GM18867 (cell line): ENCODE results near the gene POLDIP3.

ENCODE experiments used
- ATAC-seq: cut with Tn5 transposase; IDR thresholded peaks from one replicate; pipeline ENCODE4 v1.9.1; 2021; ENCODE audit warnings: mild to moderate bottlenecking, moderate library complexity; ENCODE audit not compliant: unreplicated experiment

Gene POLDIP3, protein sequence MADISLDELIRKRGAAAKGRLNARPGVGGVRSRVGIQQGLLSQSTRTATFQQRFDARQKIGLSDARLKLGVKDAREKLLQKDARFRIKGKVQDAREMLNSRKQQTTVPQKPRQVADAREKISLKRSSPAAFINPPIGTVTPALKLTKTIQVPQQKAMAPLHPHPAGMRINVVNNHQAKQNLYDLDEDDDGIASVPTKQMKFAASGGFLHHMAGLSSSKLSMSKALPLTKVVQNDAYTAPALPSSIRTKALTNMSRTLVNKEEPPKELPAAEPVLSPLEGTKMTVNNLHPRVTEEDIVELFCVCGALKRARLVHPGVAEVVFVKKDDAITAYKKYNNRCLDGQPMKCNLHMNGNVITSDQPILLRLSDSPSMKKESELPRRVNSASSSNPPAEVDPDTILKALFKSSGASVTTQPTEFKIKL

DNA sequence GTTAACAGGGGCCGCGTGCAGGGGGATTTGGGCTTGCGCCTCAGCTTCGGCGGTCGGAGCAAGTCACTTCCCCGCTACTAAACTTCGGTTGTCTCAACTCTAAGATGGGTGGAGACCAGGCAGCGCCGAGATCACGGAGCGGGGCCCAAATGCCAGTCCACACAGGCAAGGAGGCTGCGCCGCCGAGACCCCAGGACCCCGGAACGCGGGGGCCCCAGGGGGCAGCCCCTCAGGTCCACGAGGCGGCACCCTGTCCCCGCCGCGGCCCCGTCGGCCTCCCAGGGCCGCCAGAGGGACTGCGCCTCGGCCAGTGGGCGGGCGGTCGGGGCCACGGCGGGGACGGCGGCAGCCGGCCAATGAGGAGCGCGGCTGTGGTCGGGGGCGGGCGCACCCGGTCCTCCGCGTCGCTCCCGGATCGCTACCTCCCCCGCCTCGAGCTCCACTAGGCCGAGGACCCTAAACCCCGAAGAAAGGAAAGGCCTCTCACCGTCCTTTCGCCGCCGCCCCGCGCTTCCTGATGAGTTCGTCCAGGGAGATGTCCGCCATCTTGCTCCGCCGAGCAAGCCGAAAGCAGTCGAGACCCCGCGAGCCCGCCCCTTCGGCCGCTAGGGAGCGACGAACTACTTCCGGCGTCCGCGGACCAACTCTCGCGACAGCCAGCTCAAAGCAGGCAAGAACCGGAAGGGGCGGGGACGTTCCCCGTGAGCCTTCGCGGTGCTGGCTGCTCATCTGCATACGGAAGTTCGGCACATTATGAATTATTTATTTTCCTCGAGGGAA is at the start of gene POLDIP3:
Gene POLDIP3, minus strand, starts transcription at position 572 of the 780 bp plus-strand sequence. Its CDS starts 26 bp downstream, at position 546.
- peak; percentile 72 for ATAC-seq

- ATAC-seq: peak; percentile 38
These were observed 47.5 kb upstream of the POLDIP3 start for GRCh38 chr22:42661985-42662831.

DNA sequence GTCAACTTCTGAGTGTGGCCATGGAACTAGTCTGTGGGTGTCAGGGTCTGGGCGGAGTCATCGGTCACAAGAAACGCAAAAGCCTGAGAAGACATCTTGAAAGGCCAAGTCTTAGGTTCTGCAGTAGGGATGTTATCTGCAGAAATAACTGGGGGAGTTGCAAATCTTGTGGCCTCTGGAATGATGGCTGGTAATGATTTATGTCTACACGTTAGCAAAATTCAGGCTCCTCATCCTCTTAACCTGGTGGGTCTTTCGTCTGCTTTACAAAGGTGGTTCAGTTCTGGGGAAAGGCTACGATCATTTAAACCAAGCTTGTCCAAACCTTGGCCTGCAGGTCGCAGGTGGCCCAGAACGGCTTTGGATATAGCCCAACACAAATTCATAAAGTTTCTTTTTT is 41.9 kb upstream of the POLDIP3 start:
- ATAC-seq: no peak

GRCh38 chr22:42655693-42656092 is 41.0 kb upstream of the POLDIP3 start:
- no peak for ATAC-seq

GRCh38 chr22:42654436-42655073 is 39.9 kb upstream of the POLDIP3 start:
- no peak for ATAC-seq

GRCh38 chr22:42653999-42654398 is 39.3 kb upstream of the POLDIP3 start:
- no peak for ATAC-seq

DNA sequence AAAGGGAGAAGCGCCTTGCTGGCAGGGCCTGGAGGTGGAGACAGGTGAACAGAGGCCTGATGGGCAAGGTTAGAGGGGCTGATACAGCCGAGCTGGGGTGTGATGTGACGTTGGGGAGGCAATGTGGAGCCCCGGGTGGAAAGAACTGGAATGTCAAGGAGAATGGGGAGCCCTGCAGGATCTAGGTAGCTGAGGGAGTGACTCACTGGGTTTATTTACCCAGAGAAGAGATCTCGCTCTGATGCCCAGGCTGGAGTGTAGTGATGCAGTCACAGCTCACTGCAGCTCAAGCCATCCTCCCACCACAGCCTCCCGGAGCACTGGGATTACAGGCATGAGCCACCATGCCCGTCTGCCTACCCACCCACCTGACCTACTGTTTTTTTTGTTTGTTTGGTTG is 36.5 kb upstream of the POLDIP3 start:
- no peak for ATAC-seq

- ATAC-seq: peak; percentile 54
These were observed 34.8 kb upstream of the POLDIP3 start, which contains the start of gene CYB5R3 for GRCh38 chr22:42649246-42650099. CYB5R3 (minus strand) TSS chr22:42649392; CDS start chr22:42649315, 77 bp downstream.

DNA sequence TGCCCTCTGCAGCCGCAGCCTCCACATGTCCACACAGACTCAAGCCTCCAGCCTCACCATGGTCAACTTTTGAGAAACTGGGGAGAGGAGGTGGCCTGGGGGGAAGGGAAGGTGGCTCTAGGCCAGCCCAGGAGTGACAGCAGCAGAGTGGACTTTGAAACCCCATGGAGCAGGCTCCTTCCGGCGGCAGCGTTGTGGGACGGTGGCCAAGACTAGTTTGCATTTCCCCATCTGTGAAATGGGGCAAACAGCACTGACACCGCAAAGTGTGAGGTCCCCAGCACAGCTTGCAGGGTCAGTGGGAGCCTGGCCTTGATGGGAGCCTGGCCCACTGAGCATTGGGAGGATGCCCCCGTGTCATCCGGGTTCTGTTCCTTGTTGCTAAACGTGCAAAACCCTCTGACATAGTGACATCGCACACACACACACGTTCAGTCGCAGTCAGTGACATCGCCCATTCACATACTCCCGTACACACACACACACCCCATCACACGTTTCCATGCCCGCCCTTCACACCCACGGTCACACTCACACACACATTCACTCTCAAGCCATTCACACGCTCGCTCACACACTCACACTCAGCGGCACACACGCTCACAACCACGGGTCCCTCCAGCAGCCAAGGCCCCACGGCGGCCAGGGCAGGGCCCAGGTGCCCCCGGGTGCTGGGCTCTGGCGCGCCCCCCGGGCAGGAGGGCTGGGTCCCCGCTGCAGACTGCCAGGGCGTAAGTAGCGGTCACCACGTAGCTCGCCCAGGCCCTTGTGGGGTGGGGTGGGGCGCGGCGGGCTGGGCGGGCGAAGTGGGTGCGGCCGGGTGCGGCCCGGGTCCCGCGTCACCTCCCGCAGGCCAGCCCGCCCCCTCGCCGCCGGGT is 33.9 kb upstream of the POLDIP3 start:
- peak; percentile 42 for ATAC-seq

GRCh38 chr22:42648017-42648367 is 33.3 kb upstream of the POLDIP3 start:
- ATAC-seq: no peak

- ATAC-seq: no peak
These were observed 32.2 kb upstream of the POLDIP3 start for GRCh38 chr22:42646569-42647525.

DNA sequence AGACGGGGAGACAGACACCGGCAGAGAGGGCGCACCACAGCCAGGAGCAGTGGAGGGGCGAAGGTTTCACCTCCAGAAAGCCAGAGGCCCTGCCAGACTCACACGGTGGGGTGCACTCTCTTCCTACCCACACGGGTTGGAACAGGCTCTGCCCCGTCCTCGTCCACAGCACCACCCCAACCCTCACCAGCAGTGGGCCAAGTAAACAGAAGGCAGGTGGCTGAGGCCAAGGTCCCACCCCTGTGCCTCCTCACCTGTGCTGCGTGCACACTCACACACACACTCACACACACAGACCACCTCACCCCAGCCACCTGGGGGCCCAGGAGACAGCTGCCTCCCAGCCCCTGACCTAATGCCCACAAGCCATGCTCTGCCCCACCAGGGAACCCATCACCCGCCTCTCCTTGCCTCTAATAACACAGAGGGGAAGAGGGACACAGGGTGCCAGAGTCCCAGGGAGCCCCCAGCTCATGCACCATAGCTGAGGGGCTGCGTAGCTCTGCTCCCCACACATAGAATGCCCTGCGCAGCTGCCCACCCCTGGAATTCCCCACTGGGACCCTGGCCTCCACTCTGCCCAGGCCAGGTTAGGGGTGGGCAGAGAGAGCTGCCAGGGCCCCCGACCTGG is 31.4 kb upstream of the POLDIP3 start:
- no peak for ATAC-seq

GRCh38 chr22:42645341-42645937 is 30.8 kb upstream of the POLDIP3 start:
- no peak for ATAC-seq

DNA sequence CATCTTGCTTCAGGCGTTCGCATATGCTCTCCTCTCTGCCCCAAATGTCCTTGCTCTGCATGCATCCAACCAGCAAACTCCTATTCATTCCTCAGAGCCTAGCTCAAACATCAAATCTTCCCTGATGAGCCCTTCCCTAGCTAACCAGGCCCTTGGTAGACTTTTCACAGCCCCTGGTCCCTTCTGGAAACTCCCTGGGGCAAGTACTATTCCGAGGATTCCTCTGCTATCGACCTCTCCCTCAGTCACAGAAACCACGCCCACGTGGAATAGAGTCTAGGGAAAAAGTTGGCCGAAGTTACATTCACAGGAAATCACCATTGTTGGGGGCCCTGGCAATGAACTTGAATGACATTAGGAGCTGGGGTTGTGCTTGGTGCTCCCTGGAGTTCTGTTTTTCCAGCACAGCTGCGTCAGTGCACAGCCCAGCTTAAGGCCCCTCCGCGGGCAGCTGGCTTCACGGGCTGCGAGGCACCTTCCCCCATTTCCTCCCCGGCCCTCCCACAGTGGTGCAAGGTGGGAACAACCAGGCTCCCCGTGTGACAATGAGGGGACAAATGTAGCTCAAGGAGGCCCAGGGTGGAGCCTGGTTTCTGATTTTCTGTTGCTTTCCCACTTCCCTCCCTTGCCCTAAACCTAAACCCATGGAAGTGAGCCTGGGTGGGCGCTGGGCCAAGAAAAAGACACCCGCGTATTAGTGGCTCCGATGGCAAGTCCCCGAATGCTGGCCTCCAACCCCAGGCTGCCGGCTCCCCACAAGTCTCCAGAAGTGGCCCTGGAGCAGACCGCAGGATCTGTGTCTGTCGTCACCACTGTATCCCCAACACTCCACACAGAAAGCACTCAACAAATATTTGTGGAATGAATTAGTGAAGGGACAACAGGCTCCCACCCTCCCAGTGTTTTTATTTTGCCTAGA is 30.0 kb upstream of the POLDIP3 start:
- ATAC-seq: no peak

DNA sequence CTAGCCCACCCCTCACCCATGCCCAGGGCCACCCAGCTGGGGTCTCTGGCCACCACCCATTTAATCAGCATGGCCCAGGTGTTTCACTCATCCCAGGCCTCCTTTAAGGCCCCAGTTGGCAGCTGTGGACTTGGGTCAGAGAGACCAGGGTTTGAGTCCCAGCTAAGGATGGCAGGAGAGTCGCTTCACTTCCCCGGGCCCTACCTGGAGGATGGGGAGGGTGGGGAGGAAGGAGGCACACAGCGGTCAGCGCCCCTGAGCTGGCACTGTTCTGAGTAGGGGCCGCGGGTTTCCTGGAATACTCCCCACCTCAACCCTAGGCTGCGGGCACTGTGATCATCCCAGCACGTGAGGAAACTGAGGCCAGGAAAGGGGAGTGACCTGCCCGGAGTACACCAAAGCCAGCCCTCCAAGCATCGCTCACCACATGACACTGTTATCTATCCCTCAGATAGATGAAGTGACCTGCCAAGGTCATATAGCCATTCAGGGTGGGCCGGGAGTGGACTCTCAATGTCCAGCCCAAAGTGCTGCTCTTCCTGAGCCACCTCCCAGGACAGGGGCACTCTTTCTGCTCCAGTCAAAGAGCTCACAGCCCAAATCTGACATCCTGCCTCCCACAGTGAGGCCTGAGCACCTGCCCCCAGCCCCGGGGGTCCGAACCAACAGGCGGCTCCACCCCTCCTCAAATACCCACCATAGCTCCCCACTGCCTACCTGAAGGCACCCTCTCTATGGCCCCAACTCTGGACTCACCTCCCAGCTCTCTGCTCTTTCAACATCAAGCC is 29.1 kb upstream of the POLDIP3 start:
- ATAC-seq: no peak
